Epithelial cell of esophagus (primary cell): ENCODE data around the gene TNRC6B.
A peak's percentile ranks its signal among the peaks of the same experiment; 100 is the strongest.
"Not testable (repeated sequence)": the region's sequence is repeated elsewhere in the genome, so short reads cannot be mapped to it uniquely, and the experiment has no call there.

ENCODE experiments used
- DNase-seq: peaks from one replicate; pipeline ENCODE4 v3.0.0; 2010; ENCODE audit warnings: low read depth
- H3K4me3 ChIP-seq: 2 replicates; pipeline ENCODE4 v1.5.1; 2011; ENCODE audit warnings: mild to moderate bottlenecking, low read length, control low read depth
- CTCF ChIP-seq: IDR thresholded peaks from 2 replicates; pipeline ENCODE4 v1.5.1; 2011; ENCODE audit warnings: low read depth, mild to moderate bottlenecking, low read length, control low read depth, inconsistent platforms; ENCODE audit not compliant: insufficient read depth; ENCODE audit errors: missing control alignments

The TNRC6B gene

DNA sequence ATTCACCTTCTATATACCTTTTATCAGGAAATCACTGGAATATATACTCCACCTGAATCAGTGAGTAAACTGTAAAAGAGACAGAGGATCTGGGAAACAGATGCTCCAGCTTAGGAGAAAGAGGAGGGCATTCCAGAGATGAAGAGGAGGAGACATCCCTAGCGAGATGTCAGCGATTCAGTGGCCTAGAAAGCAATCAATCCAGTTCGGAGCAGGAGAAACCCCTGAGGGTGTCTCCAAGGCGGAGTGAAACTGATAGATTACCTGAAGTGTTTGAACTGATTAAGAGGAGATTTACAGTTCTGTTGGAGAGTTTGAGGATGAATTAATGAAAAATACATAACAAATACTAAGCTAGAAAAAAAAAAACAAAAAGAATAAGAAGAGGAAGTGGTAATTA lies 24.5 kb upstream of the TNRC6B start:
- H3K4me3 ChIP-seq: no peak overlapping the region
- TF ChIP-seq CTCF: no peak
- DNase-seq: no peak

DNA sequence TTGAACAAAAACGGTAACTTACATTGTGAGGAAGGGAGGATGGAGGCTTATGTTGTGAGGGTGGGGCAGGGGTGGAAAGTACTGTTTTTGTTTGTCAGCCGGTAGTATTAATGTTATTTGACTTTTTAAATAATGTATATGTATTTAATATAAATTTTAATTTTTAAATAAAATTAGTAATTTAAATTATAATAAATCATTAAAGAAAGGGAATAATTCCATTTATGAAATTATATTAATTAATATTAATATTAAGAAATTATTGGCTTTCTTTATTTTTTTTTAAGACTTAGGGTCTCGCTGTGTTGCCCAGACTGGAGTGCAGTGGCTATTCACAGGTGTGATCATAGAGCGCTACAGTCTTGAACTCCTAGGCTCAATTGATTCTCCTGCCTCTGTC lies 24.0 kb upstream of the TNRC6B start:
- TF ChIP-seq CTCF: no peak

GRCh38 chr22:40156001-40156516 lies 21.7 kb upstream of the TNRC6B start:
- TF ChIP-seq CTCF: peak; percentile 37
- DNase-seq: peak; percentile 91
- H3K4me3 ChIP-seq: no peak overlapping the region

More for the DNA sequence above, 24.0 kb upstream of the TNRC6B start:
- H3K4me3 ChIP-seq: no peak overlapping the region
- DNase-seq: no peak

GRCh38 chr22:40156682-40157081 lies 21.0 kb upstream of the TNRC6B start:
- not testable (repeated sequence) for H3K4me3 ChIP-seq, DNase-seq

GRCh38 chr22:40157330-40157945 lies 20.3 kb upstream of the TNRC6B start:
- no peak overlapping the region for H3K4me3 ChIP-seq
- DNase-seq: no peak
- TF ChIP-seq CTCF: no peak

GRCh38 chr22:40161194-40161593 lies 16.5 kb upstream of the TNRC6B start:
- TF ChIP-seq CTCF: no peak
- no peak for DNase-seq
- H3K4me3 ChIP-seq: no peak overlapping the region

- H3K4me3 ChIP-seq, DNase-seq: not testable (repeated sequence)
Observed at GRCh38 chr22:40165537-40165936, 12.2 kb upstream of the TNRC6B start.

DNA sequence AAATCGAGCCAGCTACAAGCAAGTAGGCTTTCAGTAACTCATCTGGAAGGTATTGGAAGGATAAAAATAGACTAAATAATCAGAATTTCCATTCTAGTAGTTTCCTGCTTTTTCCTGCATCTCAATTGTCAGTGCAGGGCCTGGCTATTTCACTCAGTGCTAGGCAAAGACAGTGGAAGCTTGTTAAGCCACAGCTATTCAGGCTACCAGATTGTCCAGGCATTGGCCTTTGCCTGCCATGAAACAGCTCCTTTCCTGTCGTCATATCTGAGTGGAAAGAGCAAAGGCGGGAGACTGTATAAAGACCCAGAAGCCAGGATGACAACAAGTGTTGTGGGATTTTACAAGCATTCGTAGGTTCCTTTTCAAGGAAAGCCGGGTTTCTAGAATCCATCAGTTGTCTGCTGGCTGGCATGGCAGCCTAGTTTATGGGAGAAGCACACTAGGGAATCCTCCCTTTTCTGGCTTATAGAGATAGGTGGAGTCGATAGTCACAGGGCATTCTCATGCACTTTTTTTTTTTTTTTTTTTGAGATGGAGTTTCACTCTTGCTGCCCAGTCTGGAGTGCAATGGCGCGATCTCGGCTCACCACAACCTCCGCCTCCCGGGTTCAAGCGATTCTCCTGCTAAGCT lies 2.0 kb upstream of the TNRC6B start:
- DNase-seq: no peak
- no peak overlapping the region for H3K4me3 ChIP-seq
- no peak for TF ChIP-seq CTCF
